ENCODE measurements around the gene CHN2.

The CHN2 gene

DNA sequence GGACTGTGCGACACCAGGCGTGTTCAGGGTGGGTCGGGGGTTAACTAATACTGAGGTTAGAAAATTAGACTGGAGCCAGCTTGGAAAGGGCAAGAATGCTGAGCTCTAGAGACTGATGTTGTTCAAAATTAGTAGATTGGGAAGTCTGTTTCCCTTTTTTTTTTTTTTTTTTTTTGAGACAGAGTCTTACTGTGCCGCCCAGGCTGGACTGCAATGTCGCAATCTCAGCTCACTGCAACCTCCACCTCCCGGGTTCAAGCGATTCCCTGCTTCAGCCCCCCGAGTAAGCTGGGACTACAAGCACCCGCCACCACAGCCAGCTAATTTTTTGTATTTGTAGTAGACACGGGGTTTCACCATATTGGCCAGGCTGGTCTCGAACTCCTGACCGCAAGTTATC is 45.5 kb upstream of the CHN2 start:
- TF ChIP-seq, protein P1, sequence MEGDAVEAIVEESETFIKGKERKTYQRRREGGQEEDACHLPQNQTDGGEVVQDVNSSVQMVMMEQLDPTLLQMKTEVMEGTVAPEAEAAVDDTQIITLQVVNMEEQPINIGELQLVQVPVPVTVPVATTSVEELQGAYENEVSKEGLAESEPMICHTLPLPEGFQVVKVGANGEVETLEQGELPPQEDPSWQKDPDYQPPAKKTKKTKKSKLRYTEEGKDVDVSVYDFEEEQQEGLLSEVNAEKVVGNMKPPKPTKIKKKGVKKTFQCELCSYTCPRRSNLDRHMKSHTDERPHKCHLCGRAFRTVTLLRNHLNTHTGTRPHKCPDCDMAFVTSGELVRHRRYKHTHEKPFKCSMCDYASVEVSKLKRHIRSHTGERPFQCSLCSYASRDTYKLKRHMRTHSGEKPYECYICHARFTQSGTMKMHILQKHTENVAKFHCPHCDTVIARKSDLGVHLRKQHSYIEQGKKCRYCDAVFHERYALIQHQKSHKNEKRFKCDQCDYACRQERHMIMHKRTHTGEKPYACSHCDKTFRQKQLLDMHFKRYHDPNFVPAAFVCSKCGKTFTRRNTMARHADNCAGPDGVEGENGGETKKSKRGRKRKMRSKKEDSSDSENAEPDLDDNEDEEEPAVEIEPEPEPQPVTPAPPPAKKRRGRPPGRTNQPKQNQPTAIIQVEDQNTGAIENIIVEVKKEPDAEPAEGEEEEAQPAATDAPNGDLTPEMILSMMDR (IDR thresholded peaks at IDR 0.05; ENCODE audit: low read depth, low read length) = no peak
- DNase-seq = no peak
- no peaks in the 10 kb centered on the region for H3K27me3 ChIP-seq (ENCODE audit: insufficient read depth, low read depth, severe bottlenecking)

DNA sequence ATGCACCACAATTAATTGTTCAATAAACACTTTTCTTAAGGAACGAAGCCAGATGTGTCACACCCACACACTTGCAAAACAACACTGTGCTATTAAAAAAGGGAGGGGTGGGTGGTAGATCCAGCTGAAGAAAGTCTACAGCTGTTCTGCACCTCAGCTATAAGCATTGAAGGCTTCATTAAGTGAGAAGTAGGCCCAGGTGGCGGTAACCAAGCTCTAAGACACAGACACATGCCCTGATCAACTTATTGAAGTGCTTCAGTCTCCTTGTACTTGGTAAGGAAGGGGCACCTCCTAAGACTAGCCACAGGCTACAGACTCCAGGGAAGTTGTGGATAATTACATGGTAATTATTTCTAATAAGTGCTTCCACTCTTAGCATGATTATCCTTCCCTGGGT is 43.7 kb upstream of the CHN2 start:
- H3K9me3 ChIP-seq (ENCODE audit: severe bottlenecking) = no peaks in the 10 kb centered on the region
- no peak for DNase-seq
- H3K36me3 ChIP-seq = no peaks in the 10 kb centered on the region
- H3K27me3 ChIP-seq (ENCODE audit: insufficient read depth, low read depth, severe bottlenecking) = no peaks in the 10 kb centered on the region
- no peak overlapping the region for H3K4me3 ChIP-seq (ENCODE audit: low read depth, low read length)
- H3K27ac ChIP-seq = no peak overlapping the region
- TF ChIP-seq, protein P1 (IDR thresholded peaks at IDR 0.05; ENCODE audit: low read depth, low read length) = no peak

More for the DNA sequence above, 45.5 kb upstream of the CHN2 start:
- Histone ChIP-seq H3K36me3 (no peaks in the 10 kb centered on the region), H3K27ac (no peak overlapping the region), H3K9me3 (ENCODE audit: severe bottlenecking) (no peaks in the 10 kb centered on the region), H3K4me3 (ENCODE audit: low read depth, low read length) (no peak overlapping the region)

DNA sequence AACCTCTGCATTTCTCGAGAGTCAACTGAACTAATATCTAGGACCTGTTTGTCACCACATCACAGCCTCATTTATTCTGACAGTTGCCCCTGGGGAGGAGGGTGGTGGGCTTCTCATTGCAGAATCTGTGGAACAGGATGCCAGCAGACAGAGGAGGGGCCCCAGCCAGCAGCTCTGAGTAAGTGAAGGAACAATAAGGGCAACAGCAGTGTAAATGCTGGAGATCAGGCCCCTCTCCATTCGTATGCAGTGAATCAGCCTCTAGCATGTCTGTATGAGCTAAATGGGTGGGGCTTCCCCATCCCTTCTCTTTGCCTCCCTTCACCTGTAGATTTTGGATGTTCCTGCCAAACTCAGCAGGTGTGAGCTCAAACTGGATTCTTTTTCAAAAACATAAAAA is 40.5 kb upstream of the CHN2 start:
- TF ChIP-seq, protein P1 (IDR thresholded peaks at IDR 0.05; ENCODE audit: low read depth, low read length) = no peak
- no peak for DNase-seq
- Histone ChIP-seq H3K36me3 (no peaks in the 10 kb centered on the region), H3K4me3 (ENCODE audit: low read depth, low read length) (no peak overlapping the region), H3K9me3 (ENCODE audit: severe bottlenecking) (no peaks in the 10 kb centered on the region), H3K27me3 (ENCODE audit: insufficient read depth, low read depth, severe bottlenecking) (no peaks in the 10 kb centered on the region), H3K27ac (no peak overlapping the region)

DNA sequence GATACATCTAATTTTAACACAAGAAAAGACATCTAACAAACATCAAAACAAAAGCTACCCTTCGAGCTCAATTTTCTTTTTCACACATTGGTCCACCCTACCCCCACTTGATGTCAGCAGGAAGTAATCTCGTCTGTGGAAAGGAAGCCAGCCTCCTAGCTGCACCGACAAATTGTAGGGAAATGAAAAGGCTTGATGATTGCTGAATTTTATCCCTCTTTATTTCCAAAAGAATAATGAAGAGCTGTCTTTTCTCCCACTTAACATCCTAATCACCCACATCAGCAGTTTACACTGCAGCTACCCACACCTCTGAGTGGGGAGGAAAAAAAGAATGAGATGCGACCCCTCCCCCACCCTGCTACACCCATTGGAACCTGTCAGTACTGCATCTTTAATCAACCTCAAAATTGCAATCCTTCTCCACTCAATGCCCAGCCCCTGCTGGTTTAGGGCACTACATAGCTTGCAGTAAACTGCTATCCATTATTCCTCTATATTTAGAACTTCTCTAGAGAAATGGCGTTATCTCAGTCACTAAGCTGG is 37.6 kb upstream of the CHN2 start:
- H3K27ac ChIP-seq = no peak overlapping the region
- TF ChIP-seq, protein P1 (IDR thresholded peaks at IDR 0.05; ENCODE audit: low read depth, low read length) = no peak

DNA sequence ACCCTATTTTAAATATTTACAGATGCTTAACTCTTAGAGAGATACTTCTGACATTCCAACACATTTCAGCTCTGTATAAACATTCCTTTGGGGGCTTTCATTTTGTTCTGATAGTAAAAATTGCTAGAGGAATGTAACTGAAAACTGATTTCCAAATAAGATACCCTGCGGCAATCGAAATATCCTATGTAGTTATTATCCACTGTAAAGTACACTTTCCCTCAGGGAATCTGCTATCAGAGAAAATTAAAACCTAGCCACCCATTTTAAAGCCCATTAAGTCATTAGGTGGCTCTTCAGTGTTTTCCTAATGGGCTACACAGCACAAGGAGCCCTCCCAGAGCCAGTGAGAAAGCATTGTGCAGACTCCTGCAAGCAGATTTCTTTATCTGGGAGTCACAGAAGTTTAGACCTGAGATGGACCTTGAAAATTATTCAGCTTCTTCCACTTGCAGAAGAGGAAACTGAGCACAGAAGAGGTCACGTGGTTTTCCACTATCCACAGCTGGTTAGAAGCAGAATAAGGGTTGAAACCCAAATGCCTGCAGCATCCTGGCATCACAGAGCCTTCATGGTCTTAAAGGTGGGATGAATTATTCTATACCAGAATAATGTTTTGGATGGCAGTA is 35.7 kb upstream of the CHN2 start:
- DNase-seq = no peak
- Histone ChIP-seq H3K4me3 (ENCODE audit: low read depth, low read length) (no peak overlapping the region), H3K27ac (no peak overlapping the region), H3K9me3 (ENCODE audit: severe bottlenecking) (no peaks in the 10 kb centered on the region), H3K27me3 (ENCODE audit: insufficient read depth, low read depth, severe bottlenecking) (peaks cover 6% of the 10 kb centered on the region), H3K36me3 (no peaks in the 10 kb centered on the region)
- TF ChIP-seq, protein P1 (IDR thresholded peaks at IDR 0.05; ENCODE audit: low read depth, low read length) = no peak

More for the DNA sequence above, 37.6 kb upstream of the CHN2 start:
- peaks cover 5% of the 10 kb centered on the region for H3K27me3 ChIP-seq (ENCODE audit: insufficient read depth, low read depth, severe bottlenecking)
- no peaks in the 10 kb centered on the region for H3K9me3 ChIP-seq (ENCODE audit: severe bottlenecking)
- no peak overlapping the region for H3K4me3 ChIP-seq (ENCODE audit: low read depth, low read length)
- H3K36me3 ChIP-seq = no peaks in the 10 kb centered on the region
- no peak for DNase-seq

DNA sequence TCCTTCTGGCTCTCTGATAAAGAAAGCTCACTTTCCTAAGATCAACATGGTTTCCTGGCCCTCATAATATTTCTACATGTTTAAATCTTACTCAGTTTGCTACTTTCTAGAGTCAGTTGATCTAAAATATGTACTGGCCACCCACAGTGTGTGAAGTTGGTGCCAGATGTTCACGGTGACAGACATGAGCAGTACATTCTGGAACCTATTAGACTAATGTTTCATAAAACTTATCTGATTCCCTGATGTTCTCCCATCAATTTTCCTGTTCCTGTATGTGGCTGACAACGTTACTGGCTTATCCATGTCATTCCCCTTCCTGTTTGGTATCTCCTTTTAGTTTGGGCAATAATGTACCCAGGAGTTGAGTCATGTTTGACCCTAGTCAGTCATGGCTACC is 34.5 kb upstream of the CHN2 start:
- H3K27ac ChIP-seq = no peak overlapping the region
- TF ChIP-seq, protein P1 (IDR thresholded peaks at IDR 0.05; ENCODE audit: low read depth, low read length) = no peak
- no peaks in the 10 kb centered on the region for H3K9me3 ChIP-seq (ENCODE audit: severe bottlenecking)
- DNase-seq = no peak
- no peaks in the 10 kb centered on the region for H3K36me3 ChIP-seq
- no peak overlapping the region for H3K4me3 ChIP-seq (ENCODE audit: low read depth, low read length)
- H3K27me3 ChIP-seq (ENCODE audit: insufficient read depth, low read depth, severe bottlenecking) = peaks cover 6% of the 10 kb centered on the region

Measured in WERI-Rb-1 (cell line).